ENCODE data around the gene SAG. TPM values are rescaled to one million over a fixed set of nuclear protein-coding genes. Genes with fewer than 3 reads are reported as not detected.
A peak's percentile ranks its signal among the peaks of the same experiment; 100 is the strongest.

SAG gene
- total and polyA plus RNA-seq, 9 of the 15 experiments (the other 6 are each of a cell fraction or from before 2014, with no cell fraction given) = 0.04 to 0.64 (median 0.31) TPM; not detected in 5

DNA sequence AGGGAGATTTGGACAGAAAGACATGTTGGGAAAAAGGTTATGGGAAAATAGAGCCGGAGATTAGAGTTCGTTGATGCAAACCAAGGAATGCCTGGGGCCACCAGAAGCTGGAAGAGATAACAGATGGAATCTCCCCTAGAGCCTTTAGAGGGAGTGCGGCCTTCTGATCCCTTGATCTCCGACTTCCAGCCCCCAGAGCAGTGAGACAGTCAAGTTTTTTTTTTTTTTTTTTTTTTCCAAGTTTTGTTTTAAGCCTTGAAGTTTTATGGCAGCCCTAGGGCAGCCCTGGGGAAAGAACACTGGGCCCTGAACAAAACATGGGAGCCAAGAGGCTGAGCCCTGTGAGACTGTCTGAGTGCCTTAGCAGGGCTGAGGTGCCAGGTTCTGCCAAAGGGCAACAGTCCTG is 53.2 kb downstream of the SAG start (continued):
- TF ChIP-seq CBFA2T3 (IDR thresholded peaks at IDR 0.05) (peak; percentile 76), TCF3 (CRISPR knock-in tag; IDR thresholded peaks at IDR 0.05) (peak; percentile 57), SMARCA4 (IDR thresholded peaks at IDR 0.05) (peak; percentile 75), PML (IDR thresholded peaks at IDR 0.05; ENCODE audit: low read length) (no peak), ZNF384 (IDR thresholded peaks at IDR 0.05; ENCODE audit: low read depth, low read length) (peak; percentile 86), CBX1 (IDR thresholded peaks at IDR 0.05; ENCODE audit: low read depth) (no peak), ZNF311 (CRISPR knock-in tag; IDR thresholded peaks at IDR 0.05) (no peak), CXXC5 (CRISPR knock-in tag; IDR thresholded peaks at IDR 0.05) (peak; percentile 53), NCOR1 (IDR thresholded peaks at IDR 0.05) (peak; percentile 31; the same call in 1 of the 2 replicates), NFIC (IDR thresholded peaks at IDR 0.05) (no peak), TEAD4 (IDR thresholded peaks at IDR 0.05; ENCODE audit: low read length) (peak; percentile 81), TEAD4 (CRISPR knock-in tag; IDR thresholded peaks at IDR 0.05; ENCODE audit: borderline replicate concordance) (no peak), DPF2 (IDR thresholded peaks at IDR 0.05) (peak; percentile 72)
- TF ChIP-seq, protein P1, sequence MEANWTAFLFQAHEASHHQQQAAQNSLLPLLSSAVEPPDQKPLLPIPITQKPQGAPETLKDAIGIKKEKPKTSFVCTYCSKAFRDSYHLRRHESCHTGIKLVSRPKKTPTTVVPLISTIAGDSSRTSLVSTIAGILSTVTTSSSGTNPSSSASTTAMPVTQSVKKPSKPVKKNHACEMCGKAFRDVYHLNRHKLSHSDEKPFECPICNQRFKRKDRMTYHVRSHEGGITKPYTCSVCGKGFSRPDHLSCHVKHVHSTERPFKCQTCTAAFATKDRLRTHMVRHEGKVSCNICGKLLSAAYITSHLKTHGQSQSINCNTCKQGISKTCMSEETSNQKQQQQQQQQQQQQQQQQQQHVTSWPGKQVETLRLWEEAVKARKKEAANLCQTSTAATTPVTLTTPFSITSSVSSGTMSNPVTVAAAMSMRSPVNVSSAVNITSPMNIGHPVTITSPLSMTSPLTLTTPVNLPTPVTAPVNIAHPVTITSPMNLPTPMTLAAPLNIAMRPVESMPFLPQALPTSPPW (CRISPR knock-in tag; IDR thresholded peaks at IDR 0.05) = peak; percentile 32; the same call in 1 of the 2 replicates
- TF ChIP-seq, protein P2, sequence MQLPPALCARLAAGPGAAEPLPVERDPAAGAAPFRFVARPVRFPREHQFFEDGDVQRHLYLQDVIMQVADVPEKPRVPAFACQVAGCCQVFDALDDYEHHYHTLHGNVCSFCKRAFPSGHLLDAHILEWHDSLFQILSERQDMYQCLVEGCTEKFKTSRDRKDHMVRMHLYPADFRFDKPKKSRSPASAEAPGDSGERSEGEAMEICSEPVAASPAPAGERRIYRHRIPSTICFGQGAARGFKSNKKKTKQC (CRISPR knock-in tag; IDR thresholded peaks at IDR 0.05) = no peak
